GM23248 (cell line): ENCODE results near the gene MTREX. TPM values are rescaled to one million over a fixed set of nuclear protein-coding genes. Genes with fewer than 3 reads are reported as not detected.

ENCODE experiments used
- DNase-seq: peaks from one replicate; pipeline ENCODE4 v3.0.0-alpha.2; 2015
- H2AFZ ChIP-seq: fragments of 200-600 bp; sonication (generic); 2 replicates; pipeline ENCODE4 v1.6.1; 2016; ENCODE audit warnings: antibody characterized with exemption
- H3F3A ChIP-seq: fragments of 200-600 bp; sonication (generic); 2 replicates; pipeline ENCODE4 v1.6.1; 2016; ENCODE audit warnings: mild to moderate bottlenecking, antibody characterized with exemption, mixed run types; ENCODE audit not compliant: insufficient read depth
- H3K27ac ChIP-seq: fragments of 200-600 bp; sonication (generic); 2 replicates; pipeline ENCODE4 v1.5.1; 2016; ENCODE audit warnings: mild to moderate bottlenecking
- H3K27me3 ChIP-seq: fragments of 200-600 bp; sonication (generic); replicated peaks from 2 replicates; pipeline ENCODE4 v1.6.1; 2016; ENCODE audit warnings: mild to moderate bottlenecking; ENCODE audit not compliant: insufficient read depth
- H3K36me3 ChIP-seq: fragments of 200-600 bp; sonication (generic); 2 replicates; pipeline ENCODE4 v1.6.1; 2016; ENCODE audit warnings: low read depth, mild to moderate bottlenecking
- H3K4me1 ChIP-seq: fragments of 200-600 bp; sonication (generic); 2 replicates; pipeline ENCODE4 v1.6.1; 2016; ENCODE audit warnings: mild to moderate bottlenecking; ENCODE audit not compliant: insufficient read depth
- H3K4me2 ChIP-seq: fragments of 200-600 bp; sonication (generic); one replicate; pipeline ENCODE4 v1.6.1; 2016; ENCODE audit warnings: mild to moderate bottlenecking; ENCODE audit not compliant: unreplicated experiment
- H3K4me3 ChIP-seq: fragments of 200-600 bp; sonication (generic); 2 replicates; pipeline ENCODE4 v1.5.1; 2016; ENCODE audit warnings: mild to moderate bottlenecking
- H3K79me2 ChIP-seq: fragments of 200-600 bp; sonication (generic); 2 replicates; pipeline ENCODE4 v1.6.1; 2016; ENCODE audit warnings: mild to moderate bottlenecking; ENCODE audit not compliant: insufficient read depth
- H3K9ac ChIP-seq: fragments of 200-600 bp; sonication (generic); 2 replicates; pipeline ENCODE4 v1.6.1; 2016; ENCODE audit warnings: mild to moderate bottlenecking
- H3K9me2 ChIP-seq: fragments of 200-600 bp; sonication (generic); 2 replicates; pipeline ENCODE4 v1.6.1; 2016; ENCODE audit warnings: mixed run types, mild to moderate bottlenecking, moderate library complexity; ENCODE audit not compliant: insufficient read depth
- H3K9me3 ChIP-seq: fragments of 200-600 bp; sonication (generic); one replicate; pipeline ENCODE4 v1.6.1; 2017; ENCODE audit warnings: low read depth
- H4K20me1 ChIP-seq: fragments of 200-600 bp; sonication (generic); 2 replicates; pipeline ENCODE4 v1.6.0; 2016; ENCODE audit not compliant: insufficient read depth
- EZH2 ChIP-seq: fragments of 200-600 bp; sonication (generic); IDR thresholded peaks from 2 replicates; pipeline ENCODE4 v1.6.1; 2018; ENCODE audit warnings: antibody characterized with exemption, mild to moderate bottlenecking; ENCODE audit not compliant: insufficient read depth, poor library complexity, severe bottlenecking
- EZH2phosphoT487 ChIP-seq: fragments of 200-600 bp; sonication (generic); IDR thresholded peaks from 2 replicates; pipeline ENCODE4 v1.6.1; 2018; ENCODE audit warnings: antibody characterized with exemption, moderate library complexity, mild to moderate bottlenecking, low read depth; ENCODE audit not compliant: insufficient read depth
- WGBS, 2 experiments: methylation state at CpG; one replicate each; pipeline ENCODE4 v1.1.6; 2015 to 2017; ENCODE audit warnings: low lambda C conversion rate in 2 of 2, low coverage in 1 of 2; ENCODE audit errors: missing lambda C conversion rate in 2 of 2; 5-methylcytosine and 5-hydroxymethylcytosine counted together
- in situ Hi-C: fragments of 300-500 bp; cut with MboI; formaldehyde crosslinking; loops from 2 replicates; pipeline ENCODE4 v1.15.0; 2020
- polyA plus RNA-seq: library from polyadenylated mRNA; unstranded; fragments of >200 nt; fragmentation: Nextera tagmentation; extraction: Ambion mirVana; gene quantifications from 2 replicates; pipeline ENCODE4 v1.2.1, GENCODE V29; 2016
- total RNA-seq: library from RNA; depleted of rRNA; stranded (reverse); fragments of >200 nt; shearing (Covaris generic); gene quantifications from 2 replicates; pipeline ENCODE4 v1.2.3, GENCODE V29; 2014

MTREX gene
- total and polyA plus RNA-seq, 2 experiments from 2014 or later = 26.4 to 41.4 TPM

GRCh38 chr5:55338092-55338613 lies 30.4 kb downstream of the MTREX start:
- Histone ChIP-seq H3K79me2 (peaks cover 87% of the 10 kb centered on the region), H3K4me1 (peaks cover 5% of the 10 kb centered on the region; the same call in 1 of the 2 replicates), H3K9ac (peak overlapping the region; percentile 50), H3F3A (no peaks in the 10 kb centered on the region; the same call in 1 of the 2 replicates), H3K36me3 (peaks cover 16% of the 10 kb centered on the region), H3K4me2 (peak overlapping the region; percentile 48), H2AFZ (no peak overlapping the region), H4K20me1 (no peaks in the 10 kb centered on the region), H3K9me3 (no peaks in the 10 kb centered on the region), H3K27me3 (no peaks in the 10 kb centered on the region), H3K4me3 (peak overlapping the region; percentile 59), H3K27ac (peak overlapping the region; percentile 45), H3K9me2 (no peaks in the 10 kb centered on the region)
- WGBS, 2 experiments = 42 to 62% methylated on average over 2 of the region's 2 CpGs
- DNase-seq = peak; percentile 38
- no peak for TF ChIP-seq EZH2phosphoT487
- no peak for TF ChIP-seq EZH2
- in situ Hi-C loops = loop anchor here (25.0 kb wide), 1 partner anchor 574 kb away; no protein-coding TSS in a partner anchor

GRCh38 chr5:55338810-55339243 lies 31.0 kb downstream of the MTREX start:
- Histone ChIP-seq H3K4me1 (peaks cover 5% of the 10 kb centered on the region; the same call in 1 of the 2 replicates), H3K4me2 (peak overlapping the region; percentile 48), H3K36me3 (peaks cover 13% of the 10 kb centered on the region), H3K9me3 (no peaks in the 10 kb centered on the region), H3K9me2 (no peaks in the 10 kb centered on the region), H3K4me3 (no peak overlapping the region), H3K27ac (peak overlapping the region; percentile 45), H3K9ac (peak overlapping the region; percentile 50; the same call in 1 of the 2 replicates), H2AFZ (no peak overlapping the region), H3K79me2 (peaks cover 80% of the 10 kb centered on the region), H3K27me3 (no peaks in the 10 kb centered on the region), H3F3A (peaks cover 6% of the 10 kb centered on the region; the same call in 1 of the 2 replicates), H4K20me1 (no peaks in the 10 kb centered on the region)
- TF ChIP-seq EZH2 = no peak
- WGBS, 2 experiments = 85 to 88% methylated on average over 5 of the region's 5 CpGs
- peak; percentile 50 for DNase-seq
- in situ Hi-C loops = loop anchor here (25.0 kb wide), 1 partner anchor 573 kb away; no protein-coding TSS in a partner anchor

- in situ Hi-C loops = loop anchor here (25.0 kb wide), 1 partner anchor 569 kb away; no protein-coding TSS in a partner anchor
- no peaks in the 10 kb centered on the region for H3K9me3 ChIP-seq
- H2AFZ ChIP-seq = no peak overlapping the region
- H3K79me2 ChIP-seq = peaks cover 38% of the 10 kb centered on the region
- no peak overlapping the region for H3K27ac ChIP-seq
- no peak for DNase-seq
- H3K4me3 ChIP-seq = no peak overlapping the region
- no peak for TF ChIP-seq EZH2
- no peak for TF ChIP-seq EZH2phosphoT487
- peaks cover 43% of the 10 kb centered on the region for H3K36me3 ChIP-seq
- no peaks in the 10 kb centered on the region for H3K9me2 ChIP-seq
- H4K20me1 ChIP-seq = no peaks in the 10 kb centered on the region
- H3K4me2 ChIP-seq = no peak overlapping the region
- peaks cover 11% of the 10 kb centered on the region; the same call in 1 of the 2 replicates for H3F3A ChIP-seq
- peaks cover 5% of the 10 kb centered on the region; the same call in 1 of the 2 replicates for H3K4me1 ChIP-seq
- H3K27me3 ChIP-seq = no peaks in the 10 kb centered on the region
- H3K9ac ChIP-seq = no peak overlapping the region
- WGBS, 2 experiments = 92 to 94% methylated on average over 4 of the region's 4 CpGs
These were observed 35.3 kb downstream of the MTREX start for GRCh38 chr5:55343107-55343506.

- Histone ChIP-seq H3K4me3 (no peak overlapping the region), H3K27ac (peak overlapping the region; percentile 29; the same call in 1 of the 2 replicates), H2AFZ (0 out of 2 replicates have a peak overlapping the region, but pooled peaks have one; percentile 40), H3F3A (peaks cover 11% of the 10 kb centered on the region; the same call in 1 of the 2 replicates), H3K79me2 (peaks cover 32% of the 10 kb centered on the region), H3K9ac (no peak overlapping the region), H3K9me3 (no peaks in the 10 kb centered on the region), H3K27me3 (no peaks in the 10 kb centered on the region), H3K4me2 (no peak overlapping the region), H3K36me3 (peaks cover 48% of the 10 kb centered on the region), H3K4me1 (no peaks in the 10 kb centered on the region), H3K9me2 (no peaks in the 10 kb centered on the region), H4K20me1 (no peaks in the 10 kb centered on the region)
- no peak for DNase-seq
- in situ Hi-C loops = loop anchor here (25.0 kb wide), 1 partner anchor 569 kb away; no protein-coding TSS in a partner anchor
- WGBS, 2 experiments = 90 to 96% methylated on average over 1 of the region's 1 CpG
- TF ChIP-seq EZH2 = no peak
- no peak for TF ChIP-seq EZH2phosphoT487
These were observed 35.8 kb downstream of the MTREX start for GRCh38 chr5:55343609-55344008.
